Thymus (tissue), 14 donors: ENCODE data around the gene IL9R. TPM values are rescaled to one million over a fixed set of nuclear protein-coding genes. Genes with fewer than 3 reads are reported as not detected.

ENCODE experiments used
- DNase-seq, 9 donors: peaks; one replicate each; pipeline ENCODE4 v3.0.0-alpha.2; 2013; ENCODE audit warnings: low spot score in 9 of 9, low read depth in 6 of 9, missing footprints in 1 of 9
- H3K27ac ChIP-seq, 2 donors: one replicate each; pipeline ENCODE4 v1.5.1; 2013; ENCODE audit warnings: control low read depth in 1 of 2, low read depth in 1 of 2, low read length in 1 of 2, mild to moderate bottlenecking in 1 of 2, moderate library complexity in 1 of 2
- H3K27me3 ChIP-seq, 2 donors: one replicate each; pipeline ENCODE4 v1.5.1; 2013; ENCODE audit warnings: low read length in 1 of 2; ENCODE audit not compliant: control insufficient read depth in 2 of 2, insufficient read depth in 1 of 2
- H3K36me3 ChIP-seq, 2 donors: one replicate each; pipeline ENCODE4 v1.5.1; 2013; ENCODE audit warnings: low read length in 1 of 2, mild to moderate bottlenecking in 1 of 2, moderate library complexity in 1 of 2; ENCODE audit not compliant: control insufficient read depth in 2 of 2, insufficient read depth in 2 of 2
- H3K4me1 ChIP-seq, 2 donors: one replicate each; pipeline ENCODE4 v1.5.1; 2013; ENCODE audit warnings: low read length in 2 of 2; ENCODE audit not compliant: control insufficient read depth in 2 of 2, insufficient read depth in 2 of 2
- H3K4me3 ChIP-seq, 2 donors: one replicate each; pipeline ENCODE4 v1.5.1; 2013; ENCODE audit warnings: low read length in 2 of 2, control low read depth in 1 of 2, mild to moderate bottlenecking in 1 of 2
- H3K9me3 ChIP-seq, 2 donors: one replicate each; pipeline ENCODE4 v1.5.1; 2013; ENCODE audit warnings: low read length in 1 of 2, mild to moderate bottlenecking in 1 of 2; ENCODE audit not compliant: control insufficient read depth in 2 of 2, insufficient read depth in 1 of 2
- WGBS: extraction: QIAGEN DNeasy Blood & Tissue Kit; methylation state at CpG from one replicate; pipeline ENCODE4 v1.1.7; 2013; 5-methylcytosine and 5-hydroxymethylcytosine counted together
- long read RNA-seq, 10 donors: transcript quantifications; one replicate each; lab custom pipeline, GENCODE V29; 2026
- polyA plus RNA-seq: library from polyadenylated mRNA; stranded (reverse); fragments of 200-250 nt; gene quantifications from one replicate; pipeline ENCODE4 v1.2.3, GENCODE V29; 2013
- total RNA-seq: library from RNA; stranded (reverse); fragments of 120-200 nt; gene quantifications from one replicate; pipeline ENCODE4 v1.2.4, GENCODE V29; 2013
- donor health status: healthy.

The IL9R gene, protein sequence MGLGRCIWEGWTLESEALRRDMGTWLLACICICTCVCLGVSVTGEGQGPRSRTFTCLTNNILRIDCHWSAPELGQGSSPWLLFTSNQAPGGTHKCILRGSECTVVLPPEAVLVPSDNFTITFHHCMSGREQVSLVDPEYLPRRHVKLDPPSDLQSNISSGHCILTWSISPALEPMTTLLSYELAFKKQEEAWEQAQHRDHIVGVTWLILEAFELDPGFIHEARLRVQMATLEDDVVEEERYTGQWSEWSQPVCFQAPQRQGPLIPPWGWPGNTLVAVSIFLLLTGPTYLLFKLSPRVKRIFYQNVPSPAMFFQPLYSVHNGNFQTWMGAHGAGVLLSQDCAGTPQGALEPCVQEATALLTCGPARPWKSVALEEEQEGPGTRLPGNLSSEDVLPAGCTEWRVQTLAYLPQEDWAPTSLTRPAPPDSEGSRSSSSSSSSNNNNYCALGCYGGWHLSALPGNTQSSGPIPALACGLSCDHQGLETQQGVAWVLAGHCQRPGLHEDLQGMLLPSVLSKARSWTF
- total RNA-seq (6.9 TPM), polyA plus RNA-seq (8.9 TPM)
- long read RNA-seq, donor 1 = 0 reads
- long read RNA-seq, donor 2 = 0 reads
- long read RNA-seq, donor 3 = 0 reads
- long read RNA-seq, donor 4 = 0 reads
- long read RNA-seq, donor 5 = 0 reads
- long read RNA-seq, donor 6 = 0 reads
- long read RNA-seq, donor 7 = 0 reads
- long read RNA-seq, donor 8 = 0 reads
- long read RNA-seq, donor 9 = 0 reads
- long read RNA-seq, donor 10 = 0 reads

DNA sequence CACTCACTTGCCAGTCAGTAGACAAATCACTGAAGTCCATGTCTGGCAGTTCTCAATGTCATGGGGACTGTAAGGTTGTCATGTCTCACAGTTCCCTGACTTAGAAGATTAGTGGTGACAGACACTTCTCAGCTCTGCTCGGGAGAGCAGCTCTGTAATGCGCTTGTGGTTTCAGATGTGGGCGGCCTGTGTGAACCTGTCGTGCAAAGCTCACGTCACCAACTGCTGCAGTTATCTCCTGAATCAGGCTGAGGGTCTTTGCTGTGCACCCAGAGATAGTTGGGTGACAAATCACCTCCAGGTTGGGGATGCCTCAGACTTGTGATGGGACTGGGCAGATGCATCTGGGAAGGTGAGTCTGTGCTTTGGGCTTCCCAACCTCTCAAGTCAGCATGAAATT lies at the start of gene IL9R:
IL9R (plus strand) TSS at position 261 of the 400 bp plus-strand sequence; CDS start at position 325, 64 bp downstream.
- peak; percentile 48 to 89 (median 56) for DNase-seq
- Histone ChIP-seq H3K27ac (peak within 1 kb of the TSS; percentile 82 to 85), H3K4me1 (peaks cover 42 to 63% of the 10 kb centered on the region in 2 donors), H3K4me3 (peak within 1 kb of the TSS; percentile 13 to 26), H3K9me3 (peaks cover 0 to 3% of the 10 kb centered on the region in 2 donors), H3K36me3 (no peaks in the 10 kb centered on the region), H3K27me3 (no peaks in the 10 kb centered on the region)
- 13% methylated on average over 5 of the region's 5 CpGs for WGBS

DNA sequence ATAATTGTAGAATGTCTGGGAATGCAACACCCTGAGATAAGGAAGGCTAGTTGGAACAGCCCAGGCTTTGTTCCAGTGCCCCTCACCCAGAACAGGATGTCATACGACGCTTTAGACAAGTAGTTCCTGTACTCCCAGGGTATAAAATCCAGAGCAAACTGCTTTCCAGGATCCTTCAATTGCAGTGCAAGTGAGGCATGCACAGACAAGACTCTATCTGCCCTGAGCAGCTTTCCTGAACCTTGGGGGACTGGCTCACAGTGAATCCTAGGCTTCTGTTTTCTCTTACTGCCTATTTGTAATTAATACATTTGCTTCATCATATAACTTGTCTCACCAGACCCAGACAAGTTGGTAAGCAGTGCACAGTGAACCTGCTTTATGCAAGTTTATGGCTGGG lies 48.4 kb upstream of the IL9R start:
- Histone ChIP-seq H3K27me3 (no peaks in the 10 kb centered on the region), H3K4me1 (no peaks in the 10 kb centered on the region), H3K4me3 (no peak overlapping the region), H3K9me3 (peaks cover 0 to 1% of the 10 kb centered on the region in 2 donors), H3K36me3 (peaks cover 0 to 3% of the 10 kb centered on the region in 2 donors), H3K27ac (no peak overlapping the region)
- DNase-seq = no peak
- 73% methylated on average over 2 of the region's 2 CpGs for WGBS

DNA sequence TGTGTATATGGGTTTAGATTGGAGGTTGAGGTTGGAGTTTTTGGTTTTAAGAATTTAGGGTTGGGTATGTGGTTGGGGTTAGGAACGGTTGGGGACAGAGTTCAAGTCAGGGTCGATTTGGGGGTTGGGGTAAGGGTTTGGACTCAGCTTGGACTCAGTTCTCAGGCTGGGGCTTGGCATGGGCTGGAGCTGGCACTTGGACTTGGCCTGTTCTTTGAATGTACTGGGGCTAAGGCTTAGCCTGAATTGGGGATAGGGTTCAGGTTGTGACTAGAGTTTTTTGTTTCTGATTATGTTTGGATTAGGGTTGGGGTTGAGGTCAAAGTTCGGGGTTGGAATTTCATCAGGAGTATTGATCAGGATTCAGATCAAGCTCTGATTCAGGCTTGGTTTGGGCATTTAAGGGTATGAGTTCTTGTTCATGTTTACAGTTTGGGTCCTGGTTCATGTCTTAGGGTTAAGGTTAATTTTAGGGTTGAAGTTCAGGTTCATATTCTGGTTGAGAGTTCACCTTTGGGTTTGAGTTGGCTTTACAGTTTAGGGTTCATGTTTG lies 46.2 kb upstream of the IL9R start:
- H3K4me1 ChIP-seq = no peaks in the 10 kb centered on the region
- no peaks in the 10 kb centered on the region for H3K36me3 ChIP-seq
- no peak for DNase-seq
- H3K9me3 ChIP-seq = peaks cover 0 to 1% of the 10 kb centered on the region in 2 donors
- 84% methylated on average over 3 of the region's 3 CpGs for WGBS
- no peak overlapping the region for H3K4me3 ChIP-seq
- no peak overlapping the region for H3K27ac ChIP-seq
- H3K27me3 ChIP-seq = no peaks in the 10 kb centered on the region

DNA sequence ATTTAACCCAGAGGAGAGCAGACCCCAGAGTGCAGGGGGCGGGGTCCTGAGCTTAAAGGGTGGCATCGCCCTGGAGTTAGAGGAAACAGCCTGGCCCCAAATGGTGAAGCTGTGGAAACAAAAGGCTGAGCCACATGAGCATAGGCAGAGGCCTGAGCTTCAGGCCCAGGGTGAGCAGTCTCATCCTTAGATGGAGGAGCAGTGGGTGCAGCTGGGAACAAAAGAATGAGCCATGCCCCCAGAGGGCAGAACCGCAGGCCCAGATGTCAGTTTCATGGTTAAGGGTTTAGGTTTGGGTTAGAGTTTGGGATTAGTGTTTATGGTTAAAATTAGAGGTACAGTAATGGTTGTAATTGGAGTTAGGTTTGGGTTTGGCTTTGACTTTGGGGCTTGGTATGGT lies 44.4 kb upstream of the IL9R start:
- Histone ChIP-seq H3K9me3 (peaks cover 0 to 1% of the 10 kb centered on the region in 2 donors), H3K4me3 (no peak overlapping the region), H3K27ac (no peak overlapping the region), H3K4me1 (no peaks in the 10 kb centered on the region), H3K36me3 (no peaks in the 10 kb centered on the region), H3K27me3 (no peaks in the 10 kb centered on the region)
- 81% methylated on average over 3 of the region's 3 CpGs for WGBS
- DNase-seq = no peak

DNA sequence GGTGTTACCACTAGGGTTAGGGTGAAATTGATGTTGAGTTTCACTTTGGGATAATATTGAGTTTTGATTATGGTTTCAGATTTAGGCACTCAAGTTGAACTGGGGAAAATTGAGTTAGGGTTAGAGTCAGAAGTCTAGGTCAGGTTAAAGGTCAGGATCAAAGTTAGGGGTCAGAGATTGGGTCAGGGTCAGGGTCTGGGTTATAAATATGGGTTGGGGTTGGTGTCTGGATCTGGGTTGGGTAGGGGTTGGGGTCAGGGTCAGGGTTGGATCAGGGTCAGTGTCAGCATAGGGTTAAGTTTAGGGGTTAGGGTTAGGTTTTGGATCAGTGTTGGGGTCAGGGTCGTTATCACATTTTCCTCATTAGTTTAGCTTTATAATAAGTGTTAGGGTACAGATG lies 42.7 kb upstream of the IL9R start:
- 60% methylated on average over 1 of the region's 1 CpG for WGBS
- H3K27ac ChIP-seq = no peak overlapping the region
- no peaks in the 10 kb centered on the region for H3K4me1 ChIP-seq
- no peak for DNase-seq
- H3K36me3 ChIP-seq = no peaks in the 10 kb centered on the region
- H3K27me3 ChIP-seq = no peaks in the 10 kb centered on the region
- H3K4me3 ChIP-seq = no peak overlapping the region
- H3K9me3 ChIP-seq = peaks cover 0 to 1% of the 10 kb centered on the region in 2 donors

DNA sequence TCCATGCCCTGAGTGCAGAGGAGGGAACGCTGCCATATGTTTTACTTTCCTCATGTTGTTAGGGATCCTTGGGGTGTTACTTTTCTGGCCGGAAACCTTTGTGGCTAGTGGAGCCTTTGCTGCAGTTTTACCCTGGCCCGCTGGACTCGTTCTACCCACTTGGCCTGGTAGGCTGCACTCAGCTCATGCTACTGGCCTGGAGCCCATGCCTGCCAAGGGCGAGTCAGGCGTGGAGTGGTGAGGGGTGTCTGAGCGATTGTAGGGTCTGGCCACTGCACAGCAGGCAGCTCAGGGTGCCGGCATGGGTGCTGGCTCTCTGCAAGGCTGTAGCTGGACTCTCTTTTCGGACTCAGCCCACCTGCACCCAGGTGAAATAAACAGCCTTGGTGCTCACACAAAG lies 41.4 kb upstream of the IL9R start:
- Histone ChIP-seq H3K36me3 (no peaks in the 10 kb centered on the region), H3K9me3 (no peaks in the 10 kb centered on the region), H3K27ac (no peak overlapping the region), H3K4me1 (no peaks in the 10 kb centered on the region), H3K4me3 (no peak overlapping the region), H3K27me3 (no peaks in the 10 kb centered on the region)
- 89% methylated on average over 9 of the region's 9 CpGs for WGBS
- no peak for DNase-seq

DNA sequence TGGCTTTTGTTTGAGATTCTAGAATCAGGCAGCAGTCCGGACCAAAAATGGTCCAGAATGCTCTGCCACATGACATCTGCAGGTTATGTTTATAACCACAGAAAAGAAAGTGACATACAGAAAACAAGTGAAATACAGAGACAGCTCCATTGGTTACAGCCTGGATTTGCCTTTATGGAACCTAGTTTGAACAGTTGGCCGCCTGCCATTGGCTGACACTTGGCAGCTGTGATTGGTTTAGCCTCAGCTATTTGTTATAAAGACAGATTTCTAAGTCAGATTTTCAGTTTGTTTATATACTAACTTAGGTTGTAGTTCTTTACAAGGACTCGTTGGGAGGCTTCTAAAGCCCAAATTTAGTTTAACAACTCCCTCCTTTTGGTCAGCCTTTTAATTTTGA lies 40.8 kb upstream of the IL9R start:
- Histone ChIP-seq H3K27ac (no peak overlapping the region), H3K27me3 (no peaks in the 10 kb centered on the region), H3K4me3 (no peak overlapping the region), H3K9me3 (no peaks in the 10 kb centered on the region), H3K4me1 (no peaks in the 10 kb centered on the region), H3K36me3 (no peaks in the 10 kb centered on the region)
- DNase-seq = no peak
- 86% methylated on average over 3 of the region's 3 CpGs for WGBS

DNA sequence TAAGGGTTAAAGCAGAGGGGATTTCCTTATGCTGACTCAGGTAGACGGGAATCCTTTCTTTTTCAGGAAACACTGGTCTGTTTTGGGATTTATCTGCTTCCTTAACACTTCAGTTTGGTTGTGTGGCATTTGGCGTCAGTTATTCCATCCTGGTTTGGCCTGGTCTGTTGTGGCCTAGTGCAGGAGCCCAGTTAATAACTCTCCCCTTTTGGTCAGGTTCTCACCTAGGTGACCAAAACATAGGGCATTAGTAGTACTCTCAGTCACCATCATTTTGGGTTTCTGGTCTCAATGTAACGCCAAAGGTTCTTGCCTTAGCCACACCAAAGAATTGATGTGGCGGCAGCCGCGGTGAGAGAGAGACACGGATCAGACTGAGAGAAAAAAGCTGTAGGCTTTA lies 39.7 kb upstream of the IL9R start:
- 85% methylated on average over 7 of the region's 7 CpGs for WGBS
- no peak overlapping the region for H3K27ac ChIP-seq
- no peak overlapping the region for H3K4me3 ChIP-seq
- H3K27me3 ChIP-seq = no peaks in the 10 kb centered on the region
- no peaks in the 10 kb centered on the region for H3K9me3 ChIP-seq
- H3K4me1 ChIP-seq = no peaks in the 10 kb centered on the region
- no peak for DNase-seq
- no peaks in the 10 kb centered on the region for H3K36me3 ChIP-seq

DNA sequence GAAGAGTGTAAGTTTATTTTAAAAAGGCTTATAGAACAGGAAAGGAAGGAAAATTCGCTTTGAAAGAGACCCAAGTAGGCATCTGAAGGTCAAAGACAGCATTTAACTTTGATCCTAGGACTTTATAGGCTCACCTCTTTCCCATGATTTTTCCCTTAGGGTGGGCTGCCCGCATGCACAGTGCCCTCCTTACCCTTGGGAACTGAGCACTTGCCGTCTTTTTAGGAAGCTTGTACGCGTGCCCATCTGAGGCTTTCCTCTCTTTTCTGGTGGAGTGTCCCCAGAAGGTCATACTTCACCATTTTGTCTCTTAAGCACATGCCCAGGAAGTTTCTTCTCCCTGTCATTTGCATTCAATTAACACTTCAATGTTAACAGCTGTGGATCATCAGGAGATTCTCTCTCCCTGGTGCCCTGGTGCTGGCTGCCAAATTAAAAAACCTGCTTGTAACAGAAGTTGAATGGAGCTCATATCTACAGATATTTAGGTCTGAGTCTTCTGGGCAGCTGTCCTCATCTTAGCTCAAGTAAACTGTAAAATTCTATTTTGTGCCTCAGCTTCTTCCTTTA lies 38.4 kb upstream of the IL9R start:
- 85% methylated on average over 5 of the region's 5 CpGs for WGBS
- DNase-seq = no peak

More for the DNA sequence above, 38.4 kb upstream of the IL9R start:
- no peaks in the 10 kb centered on the region for H3K4me1 ChIP-seq
- H3K36me3 ChIP-seq = no peaks in the 10 kb centered on the region
- no peak overlapping the region for H3K4me3 ChIP-seq
- no peaks in the 10 kb centered on the region for H3K27me3 ChIP-seq
- H3K27ac ChIP-seq = no peak overlapping the region
- no peaks in the 10 kb centered on the region for H3K9me3 ChIP-seq
